DMS 273 (cell line): ENCODE data around the gene CRYBA2.

ENCODE experiments used
- DNase-seq: peaks from one replicate; lab custom pipeline; 2025; ENCODE audit not compliant: unreplicated experiment; lab: John Stamatoyannopoulos, UW

The CRYBA2 gene

GRCh38 chr2:218983263-218983933 is 9.8 kb downstream of the CRYBA2 start:
- no peak for DNase-seq

- DNase-seq = no peak
Measured at GRCh38 chr2:218982586-218983262, 10.5 kb downstream of the CRYBA2 start.

- DNase-seq = peak; percentile 71
Measured at GRCh38 chr2:218981881-218982585, 11.2 kb downstream of the CRYBA2 start.

- peak; percentile 44 for DNase-seq
Measured at GRCh38 chr2:218981390-218981880, 11.8 kb downstream of the CRYBA2 start.

GRCh38 chr2:218980735-218981389 is 12.4 kb downstream of the CRYBA2 start:
- DNase-seq = no peak

GRCh38 chr2:218979846-218980734 is 13.1 kb downstream of the CRYBA2 start:
- DNase-seq = peak; percentile 95

- DNase-seq = no peak
Measured at GRCh38 chr2:218975060-218975777, 18.0 kb downstream of the CRYBA2 start.

GRCh38 chr2:218970894-218971293 is 22.3 kb downstream of the CRYBA2 start:
- no peak for DNase-seq

GRCh38 chr2:218964041-218964771 is 29.0 kb downstream of the CRYBA2 start:
- peak; percentile 76 for DNase-seq

GRCh38 chr2:218963601-218964000 is 29.6 kb downstream of the CRYBA2 start:
- DNase-seq = no peak

- DNase-seq = peak; percentile 97
Measured at GRCh38 chr2:218962859-218963492, 30.2 kb downstream of the CRYBA2 start.

GRCh38 chr2:218961651-218962570 is 31.3 kb downstream of the CRYBA2 start:
- peak; percentile 61 for DNase-seq

GRCh38 chr2:218961229-218961628 is 32.0 kb downstream of the CRYBA2 start:
- no peak for DNase-seq

GRCh38 chr2:218960309-218961165 is 32.7 kb downstream of the CRYBA2 start:
- peak; percentile 60 for DNase-seq

- DNase-seq = peak; percentile 60
Measured at GRCh38 chr2:218959761-218960308, 33.4 kb downstream of the CRYBA2 start.

- peak; percentile 97 for DNase-seq
Measured at GRCh38 chr2:218959141-218959731, 34.0 kb downstream of the CRYBA2 start, which contains the start of gene CDK5R2. Gene CDK5R2 (plus strand): TSS chr2:218959666. CDS start chr2:218959821, 155 bp downstream.
